Brain pericyte (primary cell): ENCODE results near the gene MATN3.
"Not testable (repeated sequence)": the region's sequence is repeated elsewhere in the genome, so short reads cannot be mapped to it uniquely, and the experiment has no call there.

Source experiments
- DNase-seq: peaks from one replicate; pipeline ENCODE4 v3.0.0-alpha.2; 2012; ENCODE audit warnings: low read depth, low spot score

MATN3 gene, protein sequence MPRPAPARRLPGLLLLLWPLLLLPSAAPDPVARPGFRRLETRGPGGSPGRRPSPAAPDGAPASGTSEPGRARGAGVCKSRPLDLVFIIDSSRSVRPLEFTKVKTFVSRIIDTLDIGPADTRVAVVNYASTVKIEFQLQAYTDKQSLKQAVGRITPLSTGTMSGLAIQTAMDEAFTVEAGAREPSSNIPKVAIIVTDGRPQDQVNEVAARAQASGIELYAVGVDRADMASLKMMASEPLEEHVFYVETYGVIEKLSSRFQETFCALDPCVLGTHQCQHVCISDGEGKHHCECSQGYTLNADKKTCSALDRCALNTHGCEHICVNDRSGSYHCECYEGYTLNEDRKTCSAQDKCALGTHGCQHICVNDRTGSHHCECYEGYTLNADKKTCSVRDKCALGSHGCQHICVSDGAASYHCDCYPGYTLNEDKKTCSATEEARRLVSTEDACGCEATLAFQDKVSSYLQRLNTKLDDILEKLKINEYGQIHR

DNA sequence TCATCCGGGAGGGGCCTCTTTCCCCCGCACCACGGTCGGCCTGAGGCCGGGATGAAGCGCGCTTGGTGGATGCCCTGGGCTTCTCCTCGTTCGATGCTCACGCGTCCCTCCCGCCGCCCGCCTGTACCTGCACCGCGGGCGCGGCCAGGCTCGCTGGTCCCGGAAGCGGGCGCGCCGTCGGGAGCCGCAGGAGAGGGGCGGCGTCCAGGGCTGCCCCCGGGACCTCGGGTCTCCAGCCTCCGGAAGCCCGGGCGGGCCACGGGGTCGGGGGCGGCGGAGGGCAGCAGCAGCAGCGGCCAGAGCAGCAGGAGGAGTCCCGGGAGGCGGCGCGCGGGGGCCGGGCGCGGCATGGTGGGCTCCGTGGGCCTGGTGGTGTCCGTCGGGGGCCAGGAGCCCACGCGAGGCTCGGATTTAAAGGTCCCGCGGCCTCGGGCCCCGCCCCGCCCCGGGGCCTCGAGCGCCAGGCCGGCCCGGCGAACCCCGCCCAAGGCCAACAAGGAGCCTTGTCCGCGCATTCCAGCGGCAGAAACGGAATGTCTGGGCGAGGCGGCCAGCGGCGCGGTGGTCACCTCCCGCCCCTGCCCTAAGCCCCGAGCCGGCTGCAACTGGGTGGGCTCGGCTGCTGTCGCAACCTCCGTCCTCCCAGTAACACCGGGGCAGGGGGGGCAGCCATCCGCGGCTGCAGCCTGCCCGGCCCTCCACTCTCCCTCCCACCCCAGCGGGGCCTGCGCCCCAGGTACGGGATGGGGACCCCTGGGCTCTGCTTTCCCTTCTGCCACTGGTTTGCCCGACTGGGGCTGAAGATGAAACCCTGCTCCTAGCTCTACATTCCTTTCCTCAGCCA, at the start of gene MATN3:
Gene MATN3 (minus strand): TSS at position 387 of the 844 bp plus-strand sequence. CDS start 37 bp downstream, at position 350.
- DNase-seq: no peak

DNA sequence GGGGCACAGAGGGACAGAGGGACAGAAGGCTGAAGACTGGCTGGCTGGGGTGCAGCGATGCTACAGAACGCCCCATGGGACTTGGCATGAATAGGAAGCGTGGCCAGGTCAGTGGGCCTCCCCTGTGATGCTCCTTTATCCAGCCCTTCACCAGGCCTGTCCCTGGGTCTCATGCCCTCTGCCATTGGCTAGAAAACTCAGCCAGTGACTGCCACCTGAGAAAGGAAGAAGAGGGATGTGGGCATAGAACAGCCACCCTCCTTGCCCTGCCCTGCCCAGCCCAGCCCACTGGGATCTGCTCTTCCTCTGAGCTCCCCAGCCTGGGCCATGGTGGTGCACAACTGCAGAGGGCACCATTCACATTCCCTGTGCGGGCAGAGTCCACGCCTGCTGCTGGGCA, 49.5 kb upstream of the MATN3 start:
- no peak for DNase-seq

DNA sequence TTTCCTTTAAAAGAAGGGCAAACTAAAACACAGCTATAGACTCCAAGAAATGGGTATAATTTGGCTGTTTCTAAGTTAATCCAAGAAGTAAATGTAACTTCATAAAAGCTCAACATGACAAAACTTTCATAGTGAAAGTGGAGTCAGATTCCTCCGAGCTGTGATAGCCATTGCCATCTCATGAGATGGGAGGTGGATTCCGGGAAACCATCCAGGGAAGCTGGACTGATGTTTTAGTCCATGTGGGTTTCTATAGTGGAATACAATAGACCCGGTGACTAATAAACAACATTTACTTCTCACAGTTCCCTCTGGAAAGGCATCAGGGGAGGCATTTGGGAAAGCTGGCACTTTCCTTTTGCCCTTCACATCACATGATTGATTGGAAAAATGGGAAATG, 49.0 kb upstream of the MATN3 start:
- DNase-seq: no peak

DNA sequence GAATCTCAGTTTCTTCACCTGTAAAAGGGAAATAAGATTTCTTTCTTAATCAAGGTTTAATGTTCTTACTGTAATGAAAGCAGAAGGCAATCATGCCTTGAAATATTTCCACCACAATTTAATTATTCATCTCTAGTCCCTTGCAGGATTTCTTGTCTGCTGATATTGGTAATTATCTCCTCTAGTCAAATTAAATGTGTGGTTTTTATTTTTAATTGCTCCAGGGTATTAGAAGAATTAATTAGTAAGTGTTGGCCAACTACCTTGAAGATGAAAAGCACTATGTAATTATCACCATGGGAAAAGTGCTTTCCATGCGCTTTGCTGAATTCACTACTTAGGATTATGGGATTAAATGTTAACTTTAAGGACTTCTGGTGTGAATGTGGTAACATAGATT, 47.6 kb upstream of the MATN3 start:
- no peak for DNase-seq

DNA sequence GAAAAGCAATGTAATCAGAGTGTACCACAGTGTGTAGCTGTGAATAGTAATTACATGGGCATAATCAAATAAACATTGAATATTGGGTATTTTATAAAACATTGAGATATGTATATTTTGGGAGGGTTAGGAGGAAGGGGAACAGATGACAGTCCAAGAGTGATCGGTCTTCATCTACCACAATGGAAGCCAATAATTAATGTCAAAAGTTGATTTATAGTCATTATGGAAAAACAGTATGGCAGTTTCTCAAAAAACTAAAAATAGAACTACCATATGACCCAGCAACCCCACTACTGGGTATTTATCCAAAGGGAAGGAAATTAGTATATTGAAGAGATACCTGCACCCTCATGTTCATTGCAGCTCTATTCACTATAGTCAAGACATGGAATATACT, 44.8 kb upstream of the MATN3 start:
- DNase-seq: no peak

DNA sequence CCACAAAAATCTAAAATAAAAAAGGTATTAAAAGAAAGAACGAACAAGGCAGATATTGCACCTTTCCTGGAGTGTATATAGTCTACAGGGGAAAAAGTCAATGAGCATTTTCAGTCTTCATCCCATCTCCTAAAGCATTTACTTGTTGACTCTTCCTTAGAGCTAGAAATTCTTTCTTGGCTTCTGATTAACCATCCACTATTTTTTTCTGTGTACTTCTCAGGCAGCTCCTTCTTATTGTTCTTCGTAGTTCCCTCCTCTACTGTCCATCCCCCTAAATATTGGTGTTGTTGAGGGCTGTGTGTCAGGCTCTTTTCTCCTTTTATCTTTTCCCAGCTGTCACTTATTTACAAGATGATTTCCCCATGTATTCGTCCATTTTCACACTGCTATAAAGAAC, 42.5 kb upstream of the MATN3 start:
- DNase-seq: no peak

DNA sequence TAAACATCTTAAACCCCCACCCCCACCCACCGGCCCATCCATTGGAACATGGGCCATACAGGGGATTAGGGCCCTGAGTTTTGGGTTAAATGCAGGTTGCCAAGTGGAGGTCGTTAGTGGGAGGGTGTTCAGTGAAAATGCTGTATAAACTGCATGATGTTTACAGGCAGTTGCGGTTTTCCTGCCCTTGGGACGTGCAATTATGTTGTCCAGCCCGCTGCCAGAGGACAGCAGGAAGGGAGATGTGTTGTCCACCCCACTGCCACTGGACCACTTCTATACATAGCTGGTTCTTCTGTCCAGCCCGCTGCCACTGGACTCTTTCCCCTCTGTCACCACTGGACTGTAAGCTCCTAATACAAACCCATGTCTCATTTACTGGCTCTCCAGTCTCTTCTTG, 41.7 kb upstream of the MATN3 start:
- DNase-seq: no peak

DNA sequence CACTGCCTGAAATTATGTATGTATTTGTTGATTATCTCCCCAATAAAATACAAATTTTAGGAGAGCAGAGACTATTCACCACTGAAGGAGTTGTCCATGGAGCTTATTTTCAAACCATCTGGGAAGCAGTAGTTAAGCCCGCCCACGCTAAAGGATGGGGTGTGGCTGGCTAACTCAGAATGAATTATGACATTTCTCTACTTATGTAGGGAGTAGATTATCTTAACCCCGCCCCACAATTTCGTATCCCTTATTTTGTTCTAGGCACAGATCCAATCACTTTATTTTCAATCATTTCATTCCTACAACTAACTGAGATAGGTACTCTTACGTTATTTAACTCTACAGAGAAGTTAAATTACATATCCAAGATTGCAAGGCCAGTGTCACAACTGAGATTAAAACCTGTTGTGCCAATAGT, 40.4 kb upstream of the MATN3 start:
- DNase-seq: no peak

DNA sequence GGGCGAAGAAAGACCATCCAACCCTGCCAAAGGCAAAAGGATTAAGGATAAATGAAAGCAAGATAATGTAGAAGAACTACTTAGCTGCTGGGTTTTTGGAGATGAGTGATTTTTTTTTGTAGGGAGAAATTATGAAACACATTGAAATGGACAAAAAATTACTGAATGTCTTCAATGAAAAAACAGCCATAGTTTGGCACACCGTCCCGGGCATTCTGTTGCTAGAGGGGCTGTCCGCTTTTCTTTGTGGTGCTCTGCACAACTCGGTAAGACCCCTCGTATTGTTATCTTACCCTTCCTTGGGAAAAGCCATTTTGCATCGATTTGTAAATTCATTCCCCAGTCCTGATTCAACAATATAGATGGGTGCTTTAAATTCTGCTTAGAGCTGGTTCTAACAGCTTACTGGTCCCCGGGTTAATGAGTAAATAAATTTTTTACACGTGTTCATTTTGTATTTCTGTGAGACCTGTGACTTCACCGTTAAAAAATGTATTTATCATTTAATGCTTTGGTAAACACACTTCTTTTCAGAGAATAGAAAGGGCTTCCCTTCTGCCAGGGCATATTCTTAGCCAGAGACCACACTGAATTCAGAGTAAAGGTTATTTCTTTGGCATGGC, 39.9 kb upstream of the MATN3 start:
- DNase-seq: no peak

DNA sequence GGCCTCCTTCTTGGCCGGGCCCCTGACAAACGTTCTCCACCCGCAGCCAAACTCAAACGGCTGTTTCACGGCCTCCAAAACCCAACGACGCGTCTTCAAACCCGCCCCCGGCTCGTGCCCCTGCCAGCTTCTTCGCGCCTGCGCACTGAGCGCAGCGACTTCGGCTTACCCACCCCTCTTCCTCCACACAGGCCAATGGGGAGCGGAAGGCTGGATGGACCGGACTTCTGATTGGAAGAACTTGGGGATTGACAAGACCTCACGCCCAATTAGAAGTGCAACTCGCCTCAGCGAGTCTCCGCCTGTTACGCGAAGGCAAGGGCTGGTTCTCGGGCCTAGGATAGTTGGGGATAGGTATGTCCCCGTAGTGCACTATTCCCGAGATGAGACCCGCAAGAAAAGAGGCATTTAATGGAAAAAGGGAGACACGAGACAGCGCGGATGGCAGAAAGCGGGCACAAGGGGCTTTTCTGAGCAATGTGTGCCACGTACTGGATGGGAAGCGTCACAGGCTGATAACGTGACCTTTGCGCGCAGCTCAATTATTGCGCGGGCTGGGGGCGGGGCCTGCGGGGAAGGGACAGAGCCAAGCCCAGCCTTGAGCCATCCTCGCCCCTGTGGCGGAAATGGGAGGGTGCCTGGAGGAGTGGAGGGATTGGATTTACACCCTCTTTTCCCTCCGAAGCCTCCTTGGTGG, 39.2 kb upstream of the MATN3 start, which contains the start of gene LAPTM4A:
Gene LAPTM4A (minus strand): TSS at position 97 of the 697 bp plus-strand sequence. CDS start 108 bp downstream, outside the sequence.
- DNase-seq: peak; percentile 98

DNA sequence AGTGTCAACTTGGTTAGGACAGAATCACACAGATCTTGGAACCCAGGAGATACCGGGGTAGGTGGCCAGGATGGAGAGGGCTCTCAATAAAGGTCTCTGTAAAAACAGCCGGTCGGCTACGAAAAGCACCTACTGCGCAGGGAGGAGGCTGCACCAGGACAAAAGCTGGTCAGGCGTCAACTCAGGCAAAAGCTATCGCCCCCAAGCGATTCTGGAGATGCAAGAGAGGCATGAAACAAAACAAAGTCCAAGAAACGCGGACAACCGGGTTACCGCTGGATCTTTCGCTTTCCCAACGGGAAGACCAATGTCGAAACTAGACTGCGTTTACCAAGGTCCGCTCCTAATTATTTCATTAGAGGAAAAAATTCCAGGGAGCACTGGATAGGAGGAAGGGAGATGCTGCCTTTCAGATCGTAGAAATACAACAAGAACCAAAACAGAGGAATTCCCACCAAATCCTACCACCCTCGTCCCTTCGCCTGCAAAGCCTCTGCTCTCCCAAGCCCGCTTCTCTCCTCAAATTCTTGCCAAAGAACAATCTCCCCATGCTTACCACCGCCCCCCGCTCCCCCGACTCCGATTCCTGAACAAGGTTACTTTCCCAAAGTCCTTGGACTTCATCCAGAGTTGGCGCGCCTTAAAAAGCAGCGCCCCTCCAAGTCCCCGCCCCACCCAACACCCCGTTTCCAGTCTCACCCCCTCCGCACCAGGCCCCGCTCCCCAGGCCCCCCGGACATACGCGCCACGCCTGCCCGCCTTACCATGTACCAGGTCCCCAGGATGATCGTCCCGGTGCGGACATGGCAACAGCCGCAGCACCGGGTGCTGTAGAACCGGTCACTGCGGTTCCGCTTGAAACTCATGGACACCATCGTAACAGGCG, 38.4 kb upstream of the MATN3 start:
- no peak for DNase-seq

DNA sequence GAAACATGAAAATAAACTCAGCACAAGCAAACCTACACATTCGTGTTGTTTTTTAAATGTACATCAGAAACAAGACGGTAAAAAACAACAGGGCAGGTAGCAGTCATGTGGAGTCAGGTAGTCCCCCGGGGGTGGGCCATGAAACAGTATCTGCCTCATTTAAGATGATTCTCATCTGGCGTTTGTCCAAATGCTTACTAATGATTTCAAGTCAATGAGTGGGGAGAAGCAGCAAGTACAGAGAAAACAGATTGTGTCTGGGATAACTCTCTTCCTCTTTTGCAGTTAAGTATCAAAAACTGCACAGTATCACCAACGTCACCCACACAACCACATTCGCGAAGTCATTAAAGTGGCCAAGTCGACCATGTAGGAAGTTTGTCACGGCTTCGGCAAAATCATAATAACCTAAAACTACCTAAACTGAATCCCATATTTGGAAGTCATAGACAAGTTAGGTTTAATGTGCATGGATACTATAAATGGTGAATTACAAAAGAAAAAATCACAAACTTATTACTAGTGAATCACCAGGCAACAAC, 37.7 kb upstream of the MATN3 start:
- no peak for DNase-seq

DNA sequence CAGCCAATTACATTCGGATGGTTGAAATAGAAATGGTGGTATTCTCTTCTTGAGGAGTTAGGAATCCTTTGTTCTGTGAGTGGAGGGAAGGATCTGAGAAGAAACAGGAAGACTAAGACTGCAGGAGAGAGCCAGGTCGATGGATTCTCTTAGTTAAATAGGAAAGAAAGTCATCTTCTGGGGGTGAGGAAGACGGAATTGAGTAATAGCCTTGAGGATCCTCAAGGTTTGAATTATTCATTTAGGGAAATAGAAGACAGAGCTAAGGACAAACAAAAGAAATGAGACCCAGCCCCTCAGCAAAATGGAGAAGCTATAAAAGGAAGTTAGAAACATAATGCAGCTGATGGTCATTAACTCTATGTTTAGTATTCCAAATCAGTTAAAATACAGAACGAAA, 37.2 kb upstream of the MATN3 start:
- DNase-seq: no peak

DNA sequence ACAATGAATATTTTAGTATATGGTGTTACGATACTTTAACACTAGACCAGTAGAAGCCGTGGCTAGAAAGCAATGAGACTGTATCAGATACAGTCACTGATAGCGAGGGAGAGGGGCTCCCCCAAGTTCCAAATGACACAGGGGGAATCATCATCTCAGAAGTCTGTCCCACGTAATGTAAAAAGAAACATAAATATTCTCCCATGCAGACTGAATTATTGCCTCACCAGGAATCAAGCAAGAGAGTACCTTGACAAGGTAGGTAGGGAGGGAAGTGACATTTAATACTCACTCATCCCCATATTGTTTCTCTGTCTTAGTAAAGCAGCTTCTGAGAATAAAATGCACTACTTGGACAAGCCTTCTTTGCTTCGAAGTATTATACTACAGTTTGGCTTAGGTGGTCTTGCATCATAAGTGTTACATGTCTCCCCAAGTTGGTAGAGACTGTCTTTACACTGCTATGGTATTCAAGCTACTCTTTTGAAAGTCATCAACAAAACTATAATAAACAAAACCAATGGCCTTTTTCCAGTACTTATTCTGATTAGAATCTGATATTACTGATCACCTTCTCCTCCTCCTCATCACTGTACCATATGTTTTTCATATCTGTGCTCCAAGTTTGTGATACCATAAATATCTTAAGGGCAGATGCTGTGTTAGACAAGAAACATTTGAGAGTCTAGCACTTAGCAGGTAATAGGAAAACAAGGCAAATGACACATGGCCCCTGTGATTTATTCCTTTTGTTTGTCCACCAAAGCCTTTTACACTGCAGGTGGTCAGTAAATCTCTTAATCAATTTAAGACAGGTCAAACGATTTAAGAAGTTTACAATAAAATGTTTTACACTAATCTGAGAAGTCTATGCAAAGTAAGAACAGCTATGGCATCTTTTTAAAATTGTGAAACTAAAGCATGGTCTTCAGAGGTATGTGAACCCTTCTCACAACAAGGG, 36.3 kb upstream of the MATN3 start:
- DNase-seq: no peak

DNA sequence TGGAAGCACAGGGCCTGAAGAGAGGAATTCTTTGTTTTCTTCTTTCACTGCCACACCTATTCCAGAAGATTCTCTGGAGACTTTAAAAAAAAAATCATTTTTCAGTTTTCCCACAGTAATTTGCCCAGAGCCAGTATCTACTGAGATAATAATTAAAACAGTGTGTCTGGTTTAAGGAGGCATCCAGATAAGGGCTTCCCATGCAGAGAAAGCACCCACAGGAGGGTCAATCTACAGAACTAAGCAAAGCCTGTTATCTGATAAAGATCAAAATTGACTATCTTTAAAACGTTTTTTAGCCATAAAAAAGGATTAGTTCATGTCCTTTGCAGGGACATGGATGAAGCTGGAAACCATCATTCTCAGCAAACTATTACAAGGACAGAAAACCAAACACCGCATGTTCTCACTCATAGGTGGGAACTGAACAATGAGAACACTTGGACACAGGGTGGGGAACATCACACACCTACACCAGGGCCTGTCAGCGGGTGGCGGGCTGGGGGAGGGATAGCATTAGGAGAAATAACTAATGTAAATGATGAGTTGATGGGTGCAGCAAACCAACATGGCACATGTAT, 33.3 kb upstream of the MATN3 start:
- not testable (repeated sequence) for DNase-seq

DNA sequence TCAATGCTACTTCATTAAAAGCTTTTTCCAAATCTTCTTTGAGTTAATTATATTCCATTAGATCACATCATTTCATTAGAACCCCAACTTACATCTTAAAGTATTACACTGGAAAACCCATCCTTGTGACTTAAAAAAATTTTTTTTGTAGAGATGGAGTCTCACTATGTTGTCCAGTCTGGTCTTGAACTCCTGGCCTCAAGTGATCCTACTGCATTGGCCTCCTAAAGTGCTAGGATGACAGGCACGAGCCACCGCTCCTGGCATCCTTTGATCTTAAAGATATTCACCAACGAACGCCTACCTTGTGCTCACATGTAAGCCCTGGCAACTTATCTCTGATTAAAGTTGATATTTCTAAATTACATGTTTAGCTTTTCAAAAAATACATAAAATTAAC, 32.3 kb upstream of the MATN3 start:
- no peak for DNase-seq

DNA sequence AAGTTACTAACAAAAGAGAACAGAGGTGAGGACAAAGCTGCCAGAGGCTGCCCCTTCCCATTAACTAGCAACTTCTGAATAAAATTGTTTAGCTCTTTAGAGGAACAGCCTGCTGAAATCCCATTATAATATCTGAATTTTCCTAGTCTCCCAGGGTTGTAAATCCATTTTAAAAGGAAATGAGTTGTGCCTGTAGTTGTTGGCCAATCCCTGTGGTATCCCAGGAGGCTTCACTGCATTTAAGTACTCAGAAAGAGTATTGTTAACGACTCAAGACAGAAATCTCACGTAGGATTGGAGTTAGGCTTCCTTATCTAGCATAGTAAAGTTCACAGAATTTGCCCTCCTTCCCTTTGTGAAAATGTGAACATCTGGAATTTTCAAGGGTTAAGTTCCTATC, 30.1 kb upstream of the MATN3 start:
- no peak for DNase-seq

DNA sequence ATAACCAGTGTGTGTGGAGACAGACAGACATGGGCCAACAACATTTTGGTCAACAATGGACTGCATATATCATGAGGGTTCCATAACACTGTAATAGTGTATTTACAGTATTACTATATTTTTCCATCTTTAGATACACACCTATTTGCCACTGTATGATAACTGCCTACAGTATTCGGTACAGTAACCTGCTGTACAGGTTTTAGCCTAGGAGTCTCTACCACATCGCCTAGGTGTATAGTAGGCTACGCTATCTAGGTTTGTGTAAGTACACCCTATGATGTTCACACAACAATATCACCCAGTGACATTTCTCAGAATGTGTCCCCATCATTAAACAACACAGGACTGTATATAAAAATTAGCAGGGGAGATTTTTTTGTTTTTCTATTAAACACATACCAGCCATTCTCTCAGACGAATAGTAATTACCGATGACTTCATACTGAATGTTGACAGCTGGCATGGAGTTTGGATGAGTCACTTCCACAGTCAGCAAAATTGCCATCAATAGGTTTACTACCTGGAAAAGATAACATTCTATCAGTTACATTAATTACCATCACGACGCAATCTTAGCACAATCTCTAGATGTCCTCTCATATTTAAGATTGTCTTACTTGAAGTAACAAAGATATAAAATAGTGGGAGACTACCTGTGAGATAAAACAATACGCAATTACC, 28.2 kb upstream of the MATN3 start:
- no peak for DNase-seq
